SU-DHL-6 (cell line): ENCODE results near the gene ZFAND2A.

ENCODE experiments used
- H2AFZ ChIP-seq: fragments of 200-600 bp; sonication (generic); 2 replicates; pipeline ENCODE4 v1.6.1; 2014; ENCODE audit warnings: low read depth, mild to moderate bottlenecking, moderate library complexity, mixed read lengths, antibody characterized with exemption, low read length; ENCODE audit not compliant: severe bottlenecking
- H3F3A ChIP-seq: fragments of 200-600 bp; shearing (Covaris generic); 2 replicates; pipeline ENCODE4 v1.6.0; 2016; ENCODE audit warnings: antibody characterized with exemption, mild to moderate bottlenecking; ENCODE audit not compliant: insufficient read depth
- H3K27ac ChIP-seq: fragments of 200-600 bp; sonication (generic); 2 replicates; pipeline ENCODE4 v1.5.1; 2016; ENCODE audit warnings: low read depth, mild to moderate bottlenecking, low read length, moderate library complexity, mixed read lengths
- H3K27me3 ChIP-seq: fragments of 200-600 bp; sonication (generic), shearing (Covaris generic); 2 replicates; pipeline ENCODE4 v1.6.0; 2014; ENCODE audit warnings: mild to moderate bottlenecking, low read length
- H3K36me3 ChIP-seq: fragments of 200-600 bp; sonication (generic); 2 replicates; pipeline ENCODE4 v1.6.1; 2014; ENCODE audit warnings: mild to moderate bottlenecking, low read length, mixed read lengths
- H3K4me2 ChIP-seq: fragments of 300-600, 200-600 bp; shearing (Covaris generic), sonication (generic); 2 replicates; pipeline ENCODE4 v1.6.0; 2014; ENCODE audit warnings: low read length, low read depth, mild to moderate bottlenecking; ENCODE audit not compliant: poor library complexity, severe bottlenecking
- H3K4me3 ChIP-seq: fragments of 200-600 bp; sonication (generic); 2 replicates; pipeline ENCODE4 v1.5.1; 2014; ENCODE audit warnings: antibody characterized with exemption, low read length, mild to moderate bottlenecking, mixed read lengths; ENCODE audit not compliant: insufficient read depth, poor library complexity, severe bottlenecking
- H3K79me2 ChIP-seq: fragments of 200-600 bp; sonication (generic); 2 replicates; pipeline ENCODE4 v1.6.1; 2014; ENCODE audit warnings: mild to moderate bottlenecking, low read length, moderate library complexity; ENCODE audit not compliant: insufficient read depth
- H3K9ac ChIP-seq: fragments of 200-600 bp; sonication (generic); 2 replicates; pipeline ENCODE4 v1.7.0; 2014; ENCODE audit warnings: mild to moderate bottlenecking, low read length
- H3K9me2 ChIP-seq: fragments of 200-600 bp; sonication (generic); replicated peaks from 2 replicates; pipeline ENCODE4 v1.6.1; 2014; ENCODE audit warnings: low read length; ENCODE audit not compliant: insufficient read depth
- H3K9me3 ChIP-seq: fragments of 200-600 bp; sonication (generic); 2 replicates; pipeline ENCODE4 v1.6.1; 2014; ENCODE audit warnings: low read length, mixed read lengths; ENCODE audit not compliant: insufficient read depth
- H4K20me1 ChIP-seq: fragments of 200-600 bp; sonication (generic); 2 replicates; pipeline ENCODE4 v1.6.1; 2014; ENCODE audit warnings: low read depth, mild to moderate bottlenecking, antibody characterized with exemption, low read length, moderate library complexity, mixed read lengths
- EZH2phosphoT487 ChIP-seq: fragments of 200-600 bp; sonication (generic), shearing (Covaris generic); conservative IDR thresholded peaks from 2 replicates; pipeline ENCODE4 v1.6.1; 2018; ENCODE audit warnings: mild to moderate bottlenecking, antibody characterized with exemption, low read length, moderate library complexity, mixed read lengths
- TF ChIP-seq, protein P1 (sequence below): fragments of 200-600 bp; sonication (generic); IDR thresholded peaks from one replicate; pipeline ENCODE4 v1.5.1; 2017; ENCODE audit warnings: antibody characterized with exemption, mild to moderate bottlenecking, low read length, moderate library complexity; ENCODE audit not compliant: insufficient read depth, poor library complexity, severe bottlenecking

ZFAND2A gene

DNA sequence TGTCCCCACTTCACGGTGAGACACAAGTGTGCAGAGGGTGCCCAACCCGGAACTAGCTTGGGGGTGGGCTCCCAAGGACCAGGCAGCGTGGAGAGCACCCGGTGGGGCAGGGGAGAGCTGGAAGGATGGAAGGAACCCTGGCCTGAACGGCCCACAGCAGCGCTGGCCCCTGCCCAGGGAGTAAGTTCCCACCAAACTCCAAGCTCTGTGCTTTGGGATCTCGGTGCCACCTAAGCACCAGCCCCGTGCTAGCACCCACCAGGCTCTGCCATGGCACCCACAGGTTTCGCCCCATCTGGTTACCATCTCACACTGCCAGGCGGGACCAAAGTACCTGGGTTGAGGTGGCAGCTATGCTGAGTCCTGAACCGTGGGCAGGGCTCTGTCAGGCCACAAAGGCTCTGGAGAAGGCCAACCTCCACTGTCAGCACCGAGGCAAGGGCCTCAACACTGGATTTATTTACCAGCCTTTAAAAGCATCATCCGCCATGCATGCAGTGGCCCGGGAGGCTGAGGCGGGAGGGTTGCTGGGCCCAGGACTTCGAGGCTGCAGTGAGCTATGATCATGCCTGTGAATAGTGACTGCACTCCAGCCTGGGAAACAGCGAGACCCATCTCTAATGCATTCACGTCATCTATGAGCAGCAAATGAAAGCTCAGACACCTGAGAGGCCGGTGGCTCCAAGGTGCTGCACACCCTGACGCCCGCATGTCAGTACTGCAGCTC is 56.0 kb downstream of the ZFAND2A start:
- Histone ChIP-seq H4K20me1 (no peaks in the 10 kb centered on the region), H3K4me3 (no peak overlapping the region), H3K9me3 (no peaks in the 10 kb centered on the region), H3K9ac (no peak overlapping the region), H3K79me2 (no peaks in the 10 kb centered on the region), H3K9me2 (no peaks in the 10 kb centered on the region), H3K27ac (no peak overlapping the region), H2AFZ (no peak overlapping the region), H3F3A (no peaks in the 10 kb centered on the region), H3K36me3 (no peaks in the 10 kb centered on the region), H3K4me2 (no peak overlapping the region), H3K27me3 (no peaks in the 10 kb centered on the region)
- TF ChIP-seq, protein P1, sequence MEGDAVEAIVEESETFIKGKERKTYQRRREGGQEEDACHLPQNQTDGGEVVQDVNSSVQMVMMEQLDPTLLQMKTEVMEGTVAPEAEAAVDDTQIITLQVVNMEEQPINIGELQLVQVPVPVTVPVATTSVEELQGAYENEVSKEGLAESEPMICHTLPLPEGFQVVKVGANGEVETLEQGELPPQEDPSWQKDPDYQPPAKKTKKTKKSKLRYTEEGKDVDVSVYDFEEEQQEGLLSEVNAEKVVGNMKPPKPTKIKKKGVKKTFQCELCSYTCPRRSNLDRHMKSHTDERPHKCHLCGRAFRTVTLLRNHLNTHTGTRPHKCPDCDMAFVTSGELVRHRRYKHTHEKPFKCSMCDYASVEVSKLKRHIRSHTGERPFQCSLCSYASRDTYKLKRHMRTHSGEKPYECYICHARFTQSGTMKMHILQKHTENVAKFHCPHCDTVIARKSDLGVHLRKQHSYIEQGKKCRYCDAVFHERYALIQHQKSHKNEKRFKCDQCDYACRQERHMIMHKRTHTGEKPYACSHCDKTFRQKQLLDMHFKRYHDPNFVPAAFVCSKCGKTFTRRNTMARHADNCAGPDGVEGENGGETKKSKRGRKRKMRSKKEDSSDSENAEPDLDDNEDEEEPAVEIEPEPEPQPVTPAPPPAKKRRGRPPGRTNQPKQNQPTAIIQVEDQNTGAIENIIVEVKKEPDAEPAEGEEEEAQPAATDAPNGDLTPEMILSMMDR: no peak
- no peak for TF ChIP-seq EZH2phosphoT487

DNA sequence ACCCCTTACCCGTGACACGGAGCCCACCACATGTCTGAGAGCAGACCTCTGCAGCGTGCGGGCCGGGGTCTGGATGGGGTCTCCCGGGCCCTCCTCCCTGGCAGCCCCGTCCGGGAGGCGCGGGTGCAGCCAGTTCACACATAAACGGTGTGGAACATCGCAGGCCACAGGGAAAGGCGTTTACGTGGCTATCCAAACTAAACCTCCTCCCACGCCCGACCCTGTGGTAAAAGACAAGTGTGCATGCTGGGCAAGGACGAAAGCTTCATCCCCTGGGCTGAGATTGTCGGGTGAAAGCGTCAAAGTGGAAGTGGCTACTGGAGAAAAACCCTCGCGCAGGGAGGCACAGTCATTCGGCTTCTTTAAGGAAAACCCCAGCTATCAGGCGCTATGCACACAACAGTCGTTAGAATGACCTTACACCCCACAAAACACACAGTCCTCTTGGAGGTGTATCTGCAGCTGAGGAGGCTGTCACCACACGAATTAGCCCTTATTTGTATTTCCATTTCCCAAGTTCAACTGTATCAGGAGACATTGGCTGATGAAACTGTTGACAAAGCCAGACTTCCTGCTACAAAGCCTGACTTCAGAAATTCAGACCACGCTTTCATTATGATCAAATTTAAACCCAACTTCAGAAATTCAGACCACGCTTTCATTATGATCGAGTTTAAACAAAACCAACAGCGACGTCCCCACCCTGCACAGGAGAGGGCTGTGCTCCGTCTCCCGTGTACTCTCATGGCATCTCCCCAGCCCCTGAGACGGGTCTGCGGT is 56.8 kb downstream of the ZFAND2A start:
- Histone ChIP-seq H2AFZ (no peak overlapping the region), H3K9ac (no peak overlapping the region)

More for the DNA sequence above, 56.8 kb downstream of the ZFAND2A start:
- no peaks in the 10 kb centered on the region for H3K79me2 ChIP-seq
- no peaks in the 10 kb centered on the region for H3K9me3 ChIP-seq
- no peak for TF ChIP-seq EZH2phosphoT487
- TF ChIP-seq, protein P1: no peak
- no peak overlapping the region for H3K4me3 ChIP-seq
- no peaks in the 10 kb centered on the region for H4K20me1 ChIP-seq
- H3K27ac ChIP-seq: no peak overlapping the region
- no peaks in the 10 kb centered on the region for H3K27me3 ChIP-seq
- no peaks in the 10 kb centered on the region for H3K9me2 ChIP-seq
- H3K36me3 ChIP-seq: no peaks in the 10 kb centered on the region
- H3K4me2 ChIP-seq: no peak overlapping the region
- no peaks in the 10 kb centered on the region for H3F3A ChIP-seq
